NCI-H187 (cell line): ENCODE data around the gene ENPP3.

Experiments
- DNase-seq, 2 experiments: peaks; one replicate each; lab custom pipeline; 2025; lab: John Stamatoyannopoulos, UW

Gene ENPP3

GRCh38 chr6:131642987-131643611, 6.0 kb downstream of the ENPP3 start:
- no peak for DNase-seq

GRCh38 chr6:131643855-131644460, 6.9 kb downstream of the ENPP3 start:
- no peak for DNase-seq

GRCh38 chr6:131644921-131645320, 7.8 kb downstream of the ENPP3 start:
- no peak for DNase-seq

- DNase-seq, result no peak
Measured at GRCh38 chr6:131645846-131646245, 8.7 kb downstream of the ENPP3 start.

GRCh38 chr6:131646249-131646670, 9.2 kb downstream of the ENPP3 start:
- no peak for DNase-seq

- DNase-seq, result no peak
Measured at GRCh38 chr6:131651782-131652181, 14.7 kb downstream of the ENPP3 start.

GRCh38 chr6:131652472-131652871, 15.4 kb downstream of the ENPP3 start:
- DNase-seq, result no peak

- DNase-seq, result no peak
Measured at GRCh38 chr6:131654326-131654725, 17.2 kb downstream of the ENPP3 start.

GRCh38 chr6:131655387-131655786, 18.3 kb downstream of the ENPP3 start:
- DNase-seq, result no peak

GRCh38 chr6:131655951-131656350, 18.8 kb downstream of the ENPP3 start:
- no peak for DNase-seq

GRCh38 chr6:131656667-131657066, 19.6 kb downstream of the ENPP3 start:
- no peak for DNase-seq

GRCh38 chr6:131657222-131657621, 20.1 kb downstream of the ENPP3 start:
- DNase-seq, result no peak

GRCh38 chr6:131657630-131658111, 20.6 kb downstream of the ENPP3 start:
- no peak for DNase-seq

GRCh38 chr6:131658287-131658686, 21.2 kb downstream of the ENPP3 start:
- DNase-seq, result no peak

- no peak for DNase-seq
Measured at GRCh38 chr6:131660195-131660594, 23.1 kb downstream of the ENPP3 start.

- DNase-seq, result no peak
Measured at GRCh38 chr6:131663578-131664165, 26.6 kb downstream of the ENPP3 start.

- DNase-seq, result no peak
Measured at GRCh38 chr6:131669891-131670290, 32.8 kb downstream of the ENPP3 start.

GRCh38 chr6:131673184-131673583, 36.1 kb downstream of the ENPP3 start:
- DNase-seq, result no peak

- DNase-seq, result no peak
Measured at GRCh38 chr6:131678442-131678841, 41.3 kb downstream of the ENPP3 start.

GRCh38 chr6:131680868-131681267, 43.8 kb downstream of the ENPP3 start:
- no peak for DNase-seq

- DNase-seq, result no peak
Measured at GRCh38 chr6:131681585-131681984, 44.5 kb downstream of the ENPP3 start.

- DNase-seq, result no peak
Measured at GRCh38 chr6:131682442-131682841, 45.3 kb downstream of the ENPP3 start.

- DNase-seq, result no peak
Measured at GRCh38 chr6:131683479-131683878, 46.4 kb downstream of the ENPP3 start.
